GM12878 (cell line): ENCODE results near the gene TWF1.

Experiments used
- MEF2A ChIP-seq: IDR thresholded peaks from 2 replicates; pipeline ENCODE4 v1.6.1; 2011; ENCODE audit warnings: low read depth, mild to moderate bottlenecking, low read length, moderate library complexity; ENCODE audit not compliant: insufficient read depth
- MYC ChIP-seq: IDR thresholded peaks from 2 replicates; pipeline ENCODE4 v1.6.1; 2011; ENCODE audit warnings: mild to moderate bottlenecking, low read length, moderate library complexity, inconsistent platforms; ENCODE audit not compliant: insufficient read depth, insufficient replicate concordance, insufficient read length, severe bottlenecking
- POLR2A ChIP-seq: IDR thresholded peaks from 2 replicates; pipeline ENCODE4 v1.6.1; 2011; ENCODE audit warnings: low read depth, mild to moderate bottlenecking, low read length
- POLR2AphosphoS5 ChIP-seq: IDR thresholded peaks from 2 replicates; pipeline ENCODE4 v1.6.1; 2011; ENCODE audit warnings: mild to moderate bottlenecking, low read length, inconsistent platforms
- RFX5 ChIP-seq: IDR thresholded peaks from 2 replicates; pipeline ENCODE4 v1.6.1; 2011; ENCODE audit warnings: low read depth, low read length, improper control_type of control experiment
- TF ChIP-seq, protein P1 (sequence below): fragments of 450-650 bp; formaldehyde crosslinking; IDR thresholded peaks from 2 replicates; pipeline ENCODE4 v1.4.0; 2020; ENCODE audit warnings: mild to moderate bottlenecking, moderate library complexity
- TF ChIP-seq, protein P2 (sequence below), 3 experiments: IDR thresholded peaks in 2 of 3; conservative IDR thresholded peaks in 1 of 3; 2 replicates each; pipeline ENCODE4 v1.5.1; 2011; ENCODE audit warnings: low read depth in 3 of 3, low read length in 3 of 3, mild to moderate bottlenecking in 3 of 3, control low read depth in 2 of 3, moderate library complexity in 2 of 3, inconsistent platforms in 1 of 3, mixed read lengths in 1 of 3; ENCODE audit not compliant: control insufficient read depth in 2 of 3, insufficient read depth in 1 of 3; ENCODE audit errors: extremely low read depth in 1 of 3
- TF ChIP-seq, protein P3 (sequence below): IDR thresholded peaks from 2 replicates; pipeline ENCODE4 v1.6.1; 2012; ENCODE audit warnings: mild to moderate bottlenecking, low read depth, low read length
- TF ChIP-seq, protein P4 (sequence below): fragments of 450-650 bp; IDR thresholded peaks from 2 replicates; pipeline ENCODE4 v1.6.1; 2017; ENCODE audit warnings: mild to moderate bottlenecking, moderate library complexity

DNA sequence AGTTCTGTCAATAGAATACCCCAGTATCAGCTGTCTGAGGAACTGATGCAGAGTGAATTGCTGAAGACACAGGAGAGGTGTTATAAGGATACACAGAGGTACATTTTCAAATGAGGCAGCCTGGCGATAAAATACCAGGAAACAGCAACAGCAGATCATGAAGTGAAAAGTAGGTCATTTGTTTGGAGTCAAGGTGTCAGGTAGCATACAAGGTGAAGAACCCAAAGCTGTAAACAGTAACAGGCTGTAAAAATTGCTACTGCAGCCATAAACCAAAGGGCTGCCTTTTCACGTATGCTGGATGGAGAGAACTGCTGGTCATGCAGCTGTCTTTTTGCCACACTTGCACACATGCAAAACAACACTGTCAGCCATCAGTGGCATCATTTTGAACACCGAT is 9.3 kb upstream of the TWF1 start:
- TF ChIP-seq MEF2A (no peak), POLR2AphosphoS5 (no peak), POLR2A (no peak), MYC (no peak), RFX5 (no peak)
- TF ChIP-seq, protein P1, sequence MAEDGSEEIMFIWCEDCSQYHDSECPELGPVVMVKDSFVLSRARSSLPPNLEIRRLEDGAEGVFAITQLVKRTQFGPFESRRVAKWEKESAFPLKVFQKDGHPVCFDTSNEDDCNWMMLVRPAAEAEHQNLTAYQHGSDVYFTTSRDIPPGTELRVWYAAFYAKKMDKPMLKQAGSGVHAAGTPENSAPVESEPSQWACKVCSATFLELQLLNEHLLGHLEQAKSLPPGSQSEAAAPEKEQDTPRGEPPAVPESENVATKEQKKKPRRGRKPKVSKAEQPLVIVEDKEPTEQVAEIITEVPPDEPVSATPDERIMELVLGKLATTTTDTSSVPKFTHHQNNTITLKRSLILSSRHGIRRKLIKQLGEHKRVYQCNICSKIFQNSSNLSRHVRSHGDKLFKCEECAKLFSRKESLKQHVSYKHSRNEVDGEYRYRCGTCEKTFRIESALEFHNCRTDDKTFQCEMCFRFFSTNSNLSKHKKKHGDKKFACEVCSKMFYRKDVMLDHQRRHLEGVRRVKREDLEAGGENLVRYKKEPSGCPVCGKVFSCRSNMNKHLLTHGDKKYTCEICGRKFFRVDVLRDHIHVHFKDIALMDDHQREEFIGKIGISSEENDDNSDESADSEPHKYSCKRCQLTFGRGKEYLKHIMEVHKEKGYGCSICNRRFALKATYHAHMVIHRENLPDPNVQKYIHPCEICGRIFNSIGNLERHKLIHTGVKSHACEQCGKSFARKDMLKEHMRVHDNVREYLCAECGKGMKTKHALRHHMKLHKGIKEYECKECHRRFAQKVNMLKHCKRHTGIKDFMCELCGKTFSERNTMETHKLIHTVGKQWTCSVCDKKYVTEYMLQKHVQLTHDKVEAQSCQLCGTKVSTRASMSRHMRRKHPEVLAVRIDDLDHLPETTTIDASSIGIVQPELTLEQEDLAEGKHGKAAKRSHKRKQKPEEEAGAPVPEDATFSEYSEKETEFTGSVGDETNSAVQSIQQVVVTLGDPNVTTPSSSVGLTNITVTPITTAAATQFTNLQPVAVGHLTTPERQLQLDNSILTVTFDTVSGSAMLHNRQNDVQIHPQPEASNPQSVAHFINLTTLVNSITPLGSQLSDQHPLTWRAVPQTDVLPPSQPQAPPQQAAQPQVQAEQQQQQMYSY (CRISPR knock-in tag): no peak
- TF ChIP-seq, protein P2, sequence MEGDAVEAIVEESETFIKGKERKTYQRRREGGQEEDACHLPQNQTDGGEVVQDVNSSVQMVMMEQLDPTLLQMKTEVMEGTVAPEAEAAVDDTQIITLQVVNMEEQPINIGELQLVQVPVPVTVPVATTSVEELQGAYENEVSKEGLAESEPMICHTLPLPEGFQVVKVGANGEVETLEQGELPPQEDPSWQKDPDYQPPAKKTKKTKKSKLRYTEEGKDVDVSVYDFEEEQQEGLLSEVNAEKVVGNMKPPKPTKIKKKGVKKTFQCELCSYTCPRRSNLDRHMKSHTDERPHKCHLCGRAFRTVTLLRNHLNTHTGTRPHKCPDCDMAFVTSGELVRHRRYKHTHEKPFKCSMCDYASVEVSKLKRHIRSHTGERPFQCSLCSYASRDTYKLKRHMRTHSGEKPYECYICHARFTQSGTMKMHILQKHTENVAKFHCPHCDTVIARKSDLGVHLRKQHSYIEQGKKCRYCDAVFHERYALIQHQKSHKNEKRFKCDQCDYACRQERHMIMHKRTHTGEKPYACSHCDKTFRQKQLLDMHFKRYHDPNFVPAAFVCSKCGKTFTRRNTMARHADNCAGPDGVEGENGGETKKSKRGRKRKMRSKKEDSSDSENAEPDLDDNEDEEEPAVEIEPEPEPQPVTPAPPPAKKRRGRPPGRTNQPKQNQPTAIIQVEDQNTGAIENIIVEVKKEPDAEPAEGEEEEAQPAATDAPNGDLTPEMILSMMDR (IDR thresholded peaks at IDR 0.05 in 2 of 3, conservative IDR thresholded peaks at IDR 0.05 in 1 of 3; ENCODE audit: control insufficient read depth in 2 of 3, extremely low read depth in 1 of 3, insufficient read depth in 1 of 3, low read depth in 3 of 3, low read length in 3 of 3): no peak
- TF ChIP-seq, protein P3, sequence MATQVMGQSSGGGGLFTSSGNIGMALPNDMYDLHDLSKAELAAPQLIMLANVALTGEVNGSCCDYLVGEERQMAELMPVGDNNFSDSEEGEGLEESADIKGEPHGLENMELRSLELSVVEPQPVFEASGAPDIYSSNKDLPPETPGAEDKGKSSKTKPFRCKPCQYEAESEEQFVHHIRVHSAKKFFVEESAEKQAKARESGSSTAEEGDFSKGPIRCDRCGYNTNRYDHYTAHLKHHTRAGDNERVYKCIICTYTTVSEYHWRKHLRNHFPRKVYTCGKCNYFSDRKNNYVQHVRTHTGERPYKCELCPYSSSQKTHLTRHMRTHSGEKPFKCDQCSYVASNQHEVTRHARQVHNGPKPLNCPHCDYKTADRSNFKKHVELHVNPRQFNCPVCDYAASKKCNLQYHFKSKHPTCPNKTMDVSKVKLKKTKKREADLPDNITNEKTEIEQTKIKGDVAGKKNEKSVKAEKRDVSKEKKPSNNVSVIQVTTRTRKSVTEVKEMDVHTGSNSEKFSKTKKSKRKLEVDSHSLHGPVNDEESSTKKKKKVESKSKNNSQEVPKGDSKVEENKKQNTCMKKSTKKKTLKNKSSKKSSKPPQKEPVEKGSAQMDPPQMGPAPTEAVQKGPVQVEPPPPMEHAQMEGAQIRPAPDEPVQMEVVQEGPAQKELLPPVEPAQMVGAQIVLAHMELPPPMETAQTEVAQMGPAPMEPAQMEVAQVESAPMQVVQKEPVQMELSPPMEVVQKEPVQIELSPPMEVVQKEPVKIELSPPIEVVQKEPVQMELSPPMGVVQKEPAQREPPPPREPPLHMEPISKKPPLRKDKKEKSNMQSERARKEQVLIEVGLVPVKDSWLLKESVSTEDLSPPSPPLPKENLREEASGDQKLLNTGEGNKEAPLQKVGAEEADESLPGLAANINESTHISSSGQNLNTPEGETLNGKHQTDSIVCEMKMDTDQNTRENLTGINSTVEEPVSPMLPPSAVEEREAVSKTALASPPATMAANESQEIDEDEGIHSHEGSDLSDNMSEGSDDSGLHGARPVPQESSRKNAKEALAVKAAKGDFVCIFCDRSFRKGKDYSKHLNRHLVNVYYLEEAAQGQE: no peak
- TF ChIP-seq, protein P4, sequence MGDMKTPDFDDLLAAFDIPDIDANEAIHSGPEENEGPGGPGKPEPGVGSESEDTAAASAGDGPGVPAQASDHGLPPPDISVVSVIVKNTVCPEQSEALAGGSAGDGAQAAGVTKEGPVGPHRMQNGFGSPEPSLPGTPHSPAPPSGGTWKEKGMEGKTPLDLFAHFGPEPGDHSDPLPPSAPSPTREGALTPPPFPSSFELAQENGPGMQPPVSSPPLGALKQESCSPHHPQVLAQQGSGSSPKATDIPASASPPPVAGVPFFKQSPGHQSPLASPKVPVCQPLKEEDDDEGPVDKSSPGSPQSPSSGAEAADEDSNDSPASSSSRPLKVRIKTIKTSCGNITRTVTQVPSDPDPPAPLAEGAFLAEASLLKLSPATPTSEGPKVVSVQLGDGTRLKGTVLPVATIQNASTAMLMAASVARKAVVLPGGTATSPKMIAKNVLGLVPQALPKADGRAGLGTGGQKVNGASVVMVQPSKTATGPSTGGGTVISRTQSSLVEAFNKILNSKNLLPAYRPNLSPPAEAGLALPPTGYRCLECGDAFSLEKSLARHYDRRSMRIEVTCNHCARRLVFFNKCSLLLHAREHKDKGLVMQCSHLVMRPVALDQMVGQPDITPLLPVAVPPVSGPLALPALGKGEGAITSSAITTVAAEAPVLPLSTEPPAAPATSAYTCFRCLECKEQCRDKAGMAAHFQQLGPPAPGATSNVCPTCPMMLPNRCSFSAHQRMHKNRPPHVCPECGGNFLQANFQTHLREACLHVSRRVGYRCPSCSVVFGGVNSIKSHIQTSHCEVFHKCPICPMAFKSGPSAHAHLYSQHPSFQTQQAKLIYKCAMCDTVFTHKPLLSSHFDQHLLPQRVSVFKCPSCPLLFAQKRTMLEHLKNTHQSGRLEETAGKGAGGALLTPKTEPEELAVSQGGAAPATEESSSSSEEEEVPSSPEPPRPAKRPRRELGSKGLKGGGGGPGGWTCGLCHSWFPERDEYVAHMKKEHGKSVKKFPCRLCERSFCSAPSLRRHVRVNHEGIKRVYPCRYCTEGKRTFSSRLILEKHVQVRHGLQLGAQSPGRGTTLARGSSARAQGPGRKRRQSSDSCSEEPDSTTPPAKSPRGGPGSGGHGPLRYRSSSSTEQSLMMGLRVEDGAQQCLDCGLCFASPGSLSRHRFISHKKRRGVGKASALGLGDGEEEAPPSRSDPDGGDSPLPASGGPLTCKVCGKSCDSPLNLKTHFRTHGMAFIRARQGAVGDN: no peak
